Cardiac fibroblast (primary cell): ENCODE measurements around the gene PPEF1.
A peak's percentile ranks its signal among the peaks of the same experiment; 100 is the strongest.

ENCODE experiments used
- DNase-seq, 2 donors: peaks; one replicate each; pipeline versions ENCODE4 v3.0.0 to v3.0.0-alpha.2; 2010; ENCODE audit warnings: low read depth in 2 of 2
- H3K4me3 ChIP-seq, 2 donors: replicated peaks in 1 of 2; 1 replicate in 1 of 2; 2 replicates in 1 of 2; pipeline ENCODE4 v1.5.1; 2011; ENCODE audit warnings: low read depth in 2 of 2, low read length in 2 of 2, mild to moderate bottlenecking in 2 of 2, moderate library complexity in 1 of 2
- TF ChIP-seq, protein P1 (sequence below): IDR thresholded peaks from one replicate; pipeline ENCODE4 v1.5.1; 2011; ENCODE audit warnings: low read depth, mild to moderate bottlenecking, low read length, inconsistent platforms

The PPEF1 gene

DNA sequence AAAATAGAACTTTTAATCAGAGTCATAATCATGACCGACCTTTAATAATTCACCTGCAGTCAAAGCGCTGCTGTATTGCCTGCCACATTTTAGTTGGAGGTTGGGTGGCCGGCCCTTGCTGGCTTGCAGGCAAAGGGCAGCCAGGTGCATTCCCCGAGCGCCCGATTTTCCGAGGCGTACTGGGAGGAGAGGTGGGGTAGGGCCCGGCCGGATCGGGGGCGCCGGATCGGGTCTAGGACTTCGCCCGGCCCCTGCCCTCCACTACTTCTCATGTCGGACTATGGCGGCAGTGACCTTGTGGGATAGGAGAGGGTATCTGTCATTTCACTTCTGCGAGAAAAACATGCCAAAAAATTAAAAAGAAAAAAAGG is 33.0 kb upstream of the PPEF1 start:
- TF ChIP-seq, protein P1, sequence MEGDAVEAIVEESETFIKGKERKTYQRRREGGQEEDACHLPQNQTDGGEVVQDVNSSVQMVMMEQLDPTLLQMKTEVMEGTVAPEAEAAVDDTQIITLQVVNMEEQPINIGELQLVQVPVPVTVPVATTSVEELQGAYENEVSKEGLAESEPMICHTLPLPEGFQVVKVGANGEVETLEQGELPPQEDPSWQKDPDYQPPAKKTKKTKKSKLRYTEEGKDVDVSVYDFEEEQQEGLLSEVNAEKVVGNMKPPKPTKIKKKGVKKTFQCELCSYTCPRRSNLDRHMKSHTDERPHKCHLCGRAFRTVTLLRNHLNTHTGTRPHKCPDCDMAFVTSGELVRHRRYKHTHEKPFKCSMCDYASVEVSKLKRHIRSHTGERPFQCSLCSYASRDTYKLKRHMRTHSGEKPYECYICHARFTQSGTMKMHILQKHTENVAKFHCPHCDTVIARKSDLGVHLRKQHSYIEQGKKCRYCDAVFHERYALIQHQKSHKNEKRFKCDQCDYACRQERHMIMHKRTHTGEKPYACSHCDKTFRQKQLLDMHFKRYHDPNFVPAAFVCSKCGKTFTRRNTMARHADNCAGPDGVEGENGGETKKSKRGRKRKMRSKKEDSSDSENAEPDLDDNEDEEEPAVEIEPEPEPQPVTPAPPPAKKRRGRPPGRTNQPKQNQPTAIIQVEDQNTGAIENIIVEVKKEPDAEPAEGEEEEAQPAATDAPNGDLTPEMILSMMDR: no peak
- no peak for DNase-seq
- peak overlapping the region; percentile 47 to 50 for H3K4me3 ChIP-seq

DNA sequence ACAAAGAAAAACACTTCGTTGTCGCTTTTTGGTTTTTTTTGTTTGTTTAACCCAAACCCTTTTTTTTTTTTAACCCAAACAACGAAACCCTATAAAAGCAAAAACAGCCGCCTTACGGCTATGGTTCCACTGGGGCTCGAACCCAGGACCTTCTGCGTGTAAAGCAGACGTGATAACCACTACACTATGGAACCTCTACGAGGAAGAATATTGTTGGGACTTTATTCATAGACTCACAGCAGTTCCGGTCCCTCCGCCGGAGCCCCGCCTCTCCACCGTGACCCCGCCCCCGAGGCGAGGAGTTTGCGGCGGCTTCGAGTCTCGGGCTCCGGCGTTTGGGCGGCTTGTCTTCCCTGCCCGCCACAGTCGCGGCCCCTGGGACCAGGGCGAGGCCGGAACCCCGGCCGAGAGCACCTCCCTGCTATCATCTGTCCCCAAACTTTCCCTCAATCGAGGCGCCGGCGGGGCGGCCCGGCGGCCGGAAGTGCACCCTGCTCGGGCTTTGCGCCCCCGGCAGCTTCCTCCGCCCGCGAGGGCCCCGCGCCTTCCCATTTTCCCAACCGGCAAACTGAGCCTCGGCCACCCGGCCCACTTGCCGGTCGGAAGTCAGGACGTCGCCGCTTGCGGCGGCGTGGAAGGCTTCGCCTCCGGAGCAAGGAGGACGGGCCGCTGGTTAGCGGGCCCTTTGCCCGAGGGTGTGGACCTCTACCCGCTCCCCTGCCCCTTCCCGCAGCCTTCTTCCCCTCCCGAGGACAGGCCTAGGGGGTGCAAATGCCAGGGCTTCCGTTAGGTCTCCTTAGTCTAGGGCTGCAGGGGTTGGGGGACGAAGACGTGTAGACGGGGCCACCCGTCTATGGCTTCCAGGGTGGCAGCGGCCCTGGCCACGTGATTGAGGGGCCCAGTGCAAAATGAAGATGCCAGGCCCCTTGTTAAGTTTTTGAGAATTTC is 32.4 kb upstream of the PPEF1 start:
- peak; percentile 79 to 80 for DNase-seq
- TF ChIP-seq, protein P1: no peak
- H3K4me3 ChIP-seq: peak overlapping the region; percentile 55

DNA sequence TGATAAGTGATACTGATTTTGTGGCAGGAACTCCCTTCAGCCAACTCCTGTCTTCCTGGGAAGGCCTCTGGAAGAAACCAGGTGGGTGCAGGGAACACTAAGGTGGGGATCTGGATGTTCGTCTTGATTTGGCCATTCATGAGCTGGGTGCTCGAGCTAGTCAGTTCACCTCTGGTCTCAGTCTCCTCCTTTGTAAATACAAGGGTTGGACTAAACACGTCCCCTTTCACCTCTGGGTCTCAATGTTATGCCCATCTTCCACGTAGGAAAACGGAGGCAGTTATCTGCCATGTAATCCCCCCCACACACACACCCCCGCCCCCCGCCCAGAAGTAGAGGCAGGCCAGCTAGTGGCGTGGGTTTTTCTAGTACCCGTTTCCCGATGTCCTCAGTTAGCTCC is 31.4 kb upstream of the PPEF1 start:
- TF ChIP-seq, protein P1: no peak
- DNase-seq: no peak

DNA sequence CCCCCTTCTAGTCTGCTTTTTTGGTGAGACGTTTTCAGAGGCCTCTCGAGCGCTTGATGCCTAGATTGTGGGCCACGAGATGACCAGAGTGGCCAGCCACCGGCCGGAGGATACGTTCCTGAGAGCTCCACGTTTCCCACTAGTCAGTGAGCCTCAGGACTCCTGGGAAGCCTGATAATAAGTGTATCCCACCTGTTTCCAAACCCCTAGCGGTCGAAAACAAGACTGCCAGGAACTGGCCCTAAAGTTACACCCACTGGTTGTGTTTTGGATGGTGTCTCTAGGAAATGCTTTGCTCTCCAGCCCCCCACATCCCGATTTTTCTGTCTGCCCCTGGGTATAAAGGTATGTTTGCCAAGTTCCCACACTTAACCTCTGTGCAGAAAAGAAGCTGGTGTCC is 31.0 kb upstream of the PPEF1 start:
- H3K4me3 ChIP-seq: no peak overlapping the region
- peak in 1 of 2 donors; percentile 6 for DNase-seq
- TF ChIP-seq, protein P1: peak; percentile 35

More for the DNA sequence above, 31.4 kb upstream of the PPEF1 start:
- no peak overlapping the region for H3K4me3 ChIP-seq

DNA sequence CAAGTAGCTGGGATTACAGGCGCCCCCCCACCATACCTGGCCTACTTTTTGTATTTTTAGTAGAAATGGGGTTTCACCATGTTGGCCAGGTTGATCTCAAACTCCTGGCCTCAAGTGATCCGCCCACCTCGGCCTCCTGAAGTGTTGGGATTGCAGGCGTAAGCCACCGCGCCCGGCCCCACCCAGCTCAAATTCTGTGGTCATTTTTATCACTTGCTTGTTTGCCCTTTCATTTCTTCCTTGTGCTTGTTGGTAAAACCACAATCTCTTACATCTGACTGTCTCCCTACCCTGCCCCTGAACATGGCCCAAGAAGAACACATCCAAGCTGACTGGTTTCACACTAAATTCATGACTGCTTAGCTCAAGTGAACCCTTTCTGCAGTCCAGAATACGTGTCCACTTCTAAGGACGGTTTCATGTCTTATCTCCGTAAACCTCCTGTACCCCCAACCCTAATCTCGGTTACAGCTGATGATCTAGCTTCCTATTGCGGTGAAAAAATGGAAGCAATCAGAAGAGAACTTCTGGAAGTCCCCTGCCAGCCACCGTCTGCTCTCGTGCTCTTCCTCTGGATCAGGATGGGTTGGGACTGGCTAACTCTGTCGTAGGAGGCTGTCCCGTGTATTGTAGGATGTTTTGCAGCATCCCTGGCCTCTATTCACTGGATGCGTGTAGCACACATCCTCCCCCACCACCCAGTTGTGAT is 30.1 kb upstream of the PPEF1 start:
- no peak for DNase-seq
- no peak overlapping the region for H3K4me3 ChIP-seq
- TF ChIP-seq, protein P1: no peak

DNA sequence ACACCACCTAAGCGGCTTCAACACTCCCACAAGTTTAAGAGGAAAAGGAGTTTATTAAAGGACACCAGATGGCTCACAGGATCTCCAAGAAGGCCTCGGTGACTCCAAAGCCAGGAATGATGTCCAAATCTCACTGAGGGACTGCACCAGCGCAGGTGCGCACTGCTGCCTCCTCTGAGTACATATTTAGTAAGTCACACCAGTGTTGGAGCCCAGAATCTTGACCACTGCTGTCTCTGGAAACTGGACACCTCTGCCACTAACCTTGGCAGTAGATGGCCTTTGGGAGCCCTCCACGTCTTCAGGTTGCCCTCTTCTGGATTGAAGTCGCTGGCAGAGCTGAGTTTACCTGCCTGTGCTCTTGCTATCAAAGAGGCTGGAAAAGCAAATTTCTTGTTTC is 25.4 kb upstream of the PPEF1 start:
- no peak for DNase-seq
- TF ChIP-seq, protein P1: no peak
- no peak overlapping the region for H3K4me3 ChIP-seq
